Hepatocyte (in vitro differentiated cells): ENCODE measurements around the gene ABCF2. TPM values are rescaled to one million over a fixed set of nuclear protein-coding genes. Genes with fewer than 3 reads are reported as not detected.

Experiments
- DNase-seq: peaks from one replicate; pipeline ENCODE4 v3.0.0-alpha.2; 2016; ENCODE audit warnings: low spot score
- H2AFZ ChIP-seq: fragments of 200-600 bp; sonication (generic); 2 replicates; pipeline ENCODE4 v1.6.0; 2016; ENCODE audit warnings: antibody characterized with exemption, mild to moderate bottlenecking
- H3K27ac ChIP-seq: fragments of 200-600 bp; sonication (generic); 2 replicates; pipeline ENCODE4 v1.5.1; 2016; ENCODE audit warnings: mild to moderate bottlenecking
- H3K27me3 ChIP-seq: fragments of 200-600 bp; sonication (generic); 2 replicates; pipeline ENCODE4 v1.6.1; 2016
- H3K36me3 ChIP-seq: fragments of 200-600 bp; sonication (generic); replicated peaks from 2 replicates; pipeline ENCODE4 v1.5.1; 2016; ENCODE audit warnings: low read depth; ENCODE audit not compliant: insufficient read depth
- H3K4me1 ChIP-seq: fragments of 200-600 bp; sonication (generic); 2 replicates; pipeline ENCODE4 v1.5.1; 2016; ENCODE audit warnings: mild to moderate bottlenecking, moderate library complexity; ENCODE audit not compliant: insufficient read depth
- H3K4me2 ChIP-seq: fragments of 200-600 bp; sonication (generic); 2 replicates; pipeline ENCODE4 v1.6.0; 2016
- H3K4me3 ChIP-seq: fragments of 200-600 bp; sonication (generic); 2 replicates; pipeline ENCODE4 v1.5.1; 2016; ENCODE audit warnings: mild to moderate bottlenecking
- H3K79me2 ChIP-seq: fragments of 200-600 bp; sonication (generic); 2 replicates; pipeline ENCODE4 v1.6.0; 2017; ENCODE audit warnings: mild to moderate bottlenecking
- H3K9me2 ChIP-seq: fragments of 200-600 bp; sonication (generic); replicated peaks from 2 replicates; pipeline ENCODE4 v1.6.0; 2017; ENCODE audit warnings: mild to moderate bottlenecking; ENCODE audit not compliant: insufficient read depth
- H3K9me3 ChIP-seq: fragments of 200-600 bp; sonication (generic); 2 replicates; pipeline ENCODE4 v1.5.1; 2016; ENCODE audit warnings: low read depth, mild to moderate bottlenecking
- H4K20me1 ChIP-seq: fragments of 200-600 bp; sonication (generic); 2 replicates; pipeline ENCODE4 v1.6.0; 2016; ENCODE audit warnings: mild to moderate bottlenecking; ENCODE audit not compliant: insufficient read depth, poor library complexity, severe bottlenecking
- EZH2 ChIP-seq: fragments of 200-600 bp; sonication (generic); IDR thresholded peaks from 2 replicates; pipeline ENCODE4 v1.6.1; 2016; ENCODE audit warnings: antibody characterized with exemption, mild to moderate bottlenecking, borderline replicate concordance
- EZH2phosphoT487 ChIP-seq: fragments of 200-600 bp; sonication (generic); IDR thresholded peaks from one replicate; pipeline ENCODE4 v1.6.1; 2018; ENCODE audit warnings: antibody characterized with exemption, mild to moderate bottlenecking, low read depth, moderate library complexity; ENCODE audit not compliant: unreplicated experiment, severe bottlenecking
- WGBS: methylation state at CpG from one replicate; pipeline ENCODE4 v1.1.6; 2016; ENCODE audit warnings: low lambda C conversion rate; ENCODE audit errors: missing lambda C conversion rate; 5-methylcytosine and 5-hydroxymethylcytosine counted together
- polyA plus RNA-seq: library from polyadenylated mRNA; unstranded; fragments of >200 nt; fragmentation: Nextera tagmentation; extraction: Ambion mirVana; gene quantifications from 2 replicates; pipeline ENCODE4 v1.2.1, GENCODE V29; 2016
- total RNA-seq: library from RNA; depleted of rRNA; stranded (reverse); fragments of >200 nt; gene quantifications from 2 replicates; pipeline ENCODE4 v1.2.3, GENCODE V29; 2014
- TF ChIP-seq, protein P1 (sequence below): fragments of 200-600 bp; sonication (generic); IDR thresholded peaks from 2 replicates; pipeline ENCODE4 v1.5.1; 2016; ENCODE audit warnings: antibody characterized with exemption, mild to moderate bottlenecking; ENCODE audit not compliant: poor library complexity

The ABCF2 gene
- total and polyA plus RNA-seq, 2 experiments from 2014 or later = 25.6 to 35.3 TPM

DNA sequence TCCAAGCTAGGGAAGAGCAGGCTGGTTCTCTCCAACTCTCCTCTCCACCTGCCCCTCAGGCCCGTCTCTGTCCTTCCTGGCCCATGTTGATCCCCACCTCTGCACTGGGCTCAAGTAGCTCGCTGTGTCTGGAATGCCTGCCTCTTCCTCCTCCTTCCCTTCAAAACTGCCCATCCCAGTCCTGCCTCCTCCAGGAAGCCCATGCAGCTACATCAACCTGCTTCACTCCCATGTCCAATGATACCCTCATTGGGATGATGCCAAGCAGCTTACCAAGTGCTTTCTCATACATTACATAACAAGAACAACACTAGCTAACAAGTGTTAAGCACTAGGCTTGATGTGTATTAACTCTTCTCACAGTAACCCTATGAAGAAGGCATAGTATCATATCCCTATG is 48.2 kb downstream of the ABCF2 start:
- TF ChIP-seq EZH2 (no peak), EZH2phosphoT487 (no peak)
- TF ChIP-seq, protein P1, sequence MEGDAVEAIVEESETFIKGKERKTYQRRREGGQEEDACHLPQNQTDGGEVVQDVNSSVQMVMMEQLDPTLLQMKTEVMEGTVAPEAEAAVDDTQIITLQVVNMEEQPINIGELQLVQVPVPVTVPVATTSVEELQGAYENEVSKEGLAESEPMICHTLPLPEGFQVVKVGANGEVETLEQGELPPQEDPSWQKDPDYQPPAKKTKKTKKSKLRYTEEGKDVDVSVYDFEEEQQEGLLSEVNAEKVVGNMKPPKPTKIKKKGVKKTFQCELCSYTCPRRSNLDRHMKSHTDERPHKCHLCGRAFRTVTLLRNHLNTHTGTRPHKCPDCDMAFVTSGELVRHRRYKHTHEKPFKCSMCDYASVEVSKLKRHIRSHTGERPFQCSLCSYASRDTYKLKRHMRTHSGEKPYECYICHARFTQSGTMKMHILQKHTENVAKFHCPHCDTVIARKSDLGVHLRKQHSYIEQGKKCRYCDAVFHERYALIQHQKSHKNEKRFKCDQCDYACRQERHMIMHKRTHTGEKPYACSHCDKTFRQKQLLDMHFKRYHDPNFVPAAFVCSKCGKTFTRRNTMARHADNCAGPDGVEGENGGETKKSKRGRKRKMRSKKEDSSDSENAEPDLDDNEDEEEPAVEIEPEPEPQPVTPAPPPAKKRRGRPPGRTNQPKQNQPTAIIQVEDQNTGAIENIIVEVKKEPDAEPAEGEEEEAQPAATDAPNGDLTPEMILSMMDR = no peak
- WGBS = 72% methylated on average over 2 of the region's 2 CpGs
- DNase-seq = no peak
- H4K20me1 ChIP-seq = no peaks in the 10 kb centered on the region
- no peak overlapping the region for H3K27ac ChIP-seq
- no peaks in the 10 kb centered on the region for H3K9me2 ChIP-seq
- H3K9me3 ChIP-seq = no peaks in the 10 kb centered on the region
- H3K27me3 ChIP-seq = peaks cover 11% of the 10 kb centered on the region
- H3K4me1 ChIP-seq = no peaks in the 10 kb centered on the region
- no peak overlapping the region for H2AFZ ChIP-seq
- H3K4me2 ChIP-seq = no peak overlapping the region
- H3K36me3 ChIP-seq = no peaks in the 10 kb centered on the region
- no peaks in the 10 kb centered on the region for H3K79me2 ChIP-seq
- no peak overlapping the region for H3K4me3 ChIP-seq

DNA sequence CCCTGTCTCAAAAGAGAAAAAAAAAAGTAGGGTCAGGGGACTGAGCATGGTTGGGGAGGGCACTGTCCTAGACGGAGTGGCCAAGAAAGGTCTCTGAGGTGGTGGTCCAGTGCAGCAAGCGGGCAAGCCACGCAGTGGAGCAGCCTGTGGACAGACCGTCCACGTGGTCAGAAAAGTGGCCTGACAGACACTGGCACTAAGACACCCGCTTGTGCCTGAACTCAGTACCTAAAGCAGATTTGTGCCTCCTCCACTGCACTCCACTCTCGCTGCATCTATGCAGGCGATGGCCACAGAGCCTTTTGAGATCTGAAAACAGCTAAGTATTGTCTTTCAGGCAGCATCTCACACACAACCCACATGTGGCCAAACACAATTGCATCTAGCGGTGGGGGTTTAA is 48.8 kb downstream of the ABCF2 start:
- DNase-seq = no peak
- Histone ChIP-seq H4K20me1 (no peaks in the 10 kb centered on the region), H3K9me3 (no peaks in the 10 kb centered on the region), H3K79me2 (no peaks in the 10 kb centered on the region), H3K4me1 (no peaks in the 10 kb centered on the region), H3K4me3 (no peak overlapping the region), H3K27ac (no peak overlapping the region), H2AFZ (no peak overlapping the region), H3K9me2 (no peaks in the 10 kb centered on the region), H3K27me3 (peaks cover 13% of the 10 kb centered on the region), H3K36me3 (no peaks in the 10 kb centered on the region), H3K4me2 (no peak overlapping the region)
- WGBS = 87% methylated on average over 9 of the region's 9 CpGs
- TF ChIP-seq, protein P1 = no peak
- TF ChIP-seq EZH2 = no peak
- TF ChIP-seq EZH2phosphoT487 = no peak

DNA sequence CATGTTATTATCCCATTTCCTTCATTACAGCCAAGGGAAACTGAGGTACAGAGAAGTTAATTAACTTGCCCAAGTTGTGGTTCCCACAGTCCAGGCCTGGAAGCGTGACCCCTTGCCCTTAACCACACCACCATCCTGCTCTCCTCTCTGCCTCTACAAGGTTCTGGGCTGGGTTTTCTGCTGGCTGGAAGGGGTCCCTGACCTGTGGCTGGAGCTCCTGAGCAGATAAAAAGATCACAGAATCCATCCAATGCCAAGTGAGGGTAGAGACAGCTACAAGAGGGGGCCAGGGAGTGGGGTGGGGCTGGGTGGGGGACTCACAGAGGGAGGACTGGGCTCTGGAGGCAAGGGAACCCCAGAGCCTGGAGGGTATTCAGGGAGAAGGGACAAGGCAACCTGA is 49.7 kb downstream of the ABCF2 start:
- Histone ChIP-seq H3K4me2 (no peak overlapping the region), H3K4me1 (no peaks in the 10 kb centered on the region), H3K9me3 (no peaks in the 10 kb centered on the region), H3K9me2 (no peaks in the 10 kb centered on the region), H3K79me2 (no peaks in the 10 kb centered on the region), H3K27me3 (peaks cover 16% of the 10 kb centered on the region), H3K27ac (no peak overlapping the region), H4K20me1 (no peaks in the 10 kb centered on the region), H2AFZ (no peak overlapping the region), H3K36me3 (no peaks in the 10 kb centered on the region), H3K4me3 (no peak overlapping the region)
- WGBS = 96% methylated on average over 1 of the region's 1 CpG
- DNase-seq = no peak
- TF ChIP-seq EZH2phosphoT487 (no peak), EZH2 (no peak)
- TF ChIP-seq, protein P1 = no peak

DNA sequence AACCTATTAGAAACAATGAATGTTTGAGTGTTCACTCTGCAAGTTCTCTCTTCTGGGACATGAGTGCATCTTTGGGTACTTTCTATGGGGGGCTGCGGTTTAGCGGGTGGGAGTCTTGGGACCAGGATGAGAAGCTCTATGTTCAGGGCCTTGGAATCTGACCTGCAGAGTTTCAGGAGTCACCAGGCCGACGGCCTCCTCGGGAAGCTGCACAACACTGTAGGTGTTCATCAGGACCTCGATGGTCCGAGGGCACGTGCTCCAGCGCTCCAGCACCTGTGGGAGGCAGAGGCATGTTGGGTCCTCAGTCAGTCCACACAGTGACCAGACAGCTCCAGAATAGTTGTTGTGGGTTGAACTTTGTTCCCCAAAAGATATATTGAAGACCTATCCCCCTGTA is 50.6 kb downstream of the ABCF2 start:
- Histone ChIP-seq H3K4me1 (no peaks in the 10 kb centered on the region), H3K9me3 (no peaks in the 10 kb centered on the region), H3K36me3 (no peaks in the 10 kb centered on the region), H3K4me3 (no peak overlapping the region), H3K27me3 (peaks cover 16% of the 10 kb centered on the region), H3K4me2 (no peak overlapping the region), H3K9me2 (no peaks in the 10 kb centered on the region), H3K79me2 (no peaks in the 10 kb centered on the region), H3K27ac (no peak overlapping the region), H2AFZ (no peak overlapping the region), H4K20me1 (no peaks in the 10 kb centered on the region)
- TF ChIP-seq, protein P1 = no peak
- TF ChIP-seq EZH2 = no peak
- WGBS = 92% methylated on average over 9 of the region's 9 CpGs
- no peak for DNase-seq
